Smooth muscle cell (in vitro differentiated cells): Measurements from ENCODE around the gene OTOG. TPM values are rescaled to one million over a fixed set of nuclear protein-coding genes. Genes with fewer than 3 reads are reported as not detected.
"Not testable (repeated sequence)": the region's sequence is repeated elsewhere in the genome, so short reads cannot be mapped to it uniquely, and the experiment has no call there.

Source experiments
- DNase-seq: peaks from one replicate; lab custom pipeline; 2025; ENCODE audit not compliant: unreplicated experiment; lab: John Stamatoyannopoulos, UW
- H2AFZ ChIP-seq: fragments of 200-600 bp; sonication (generic); 2 replicates; pipeline ENCODE4 v1.6.0; 2016; ENCODE audit warnings: antibody characterized with exemption, low read depth, mild to moderate bottlenecking
- H3F3A ChIP-seq: fragments of 200-600 bp; sonication (generic); 2 replicates; pipeline ENCODE4 v1.6.0; 2017; ENCODE audit warnings: antibody characterized with exemption, low read depth
- H3K27ac ChIP-seq: fragments of 200-600 bp; sonication (generic); 2 replicates; pipeline ENCODE4 v1.5.1; 2016; ENCODE audit warnings: low read depth, mild to moderate bottlenecking
- H3K27me3 ChIP-seq: fragments of 200-600 bp; sonication (generic); 2 replicates; pipeline ENCODE4 v1.6.1; 2016; ENCODE audit warnings: low read depth, mild to moderate bottlenecking
- H3K36me3 ChIP-seq: fragments of 200-600 bp; sonication (generic); 2 replicates; pipeline ENCODE4 v1.5.1; 2016; ENCODE audit warnings: low read depth
- H3K4me1 ChIP-seq: fragments of 200-600 bp; sonication (generic); 2 replicates; pipeline ENCODE4 v1.5.1; 2016; ENCODE audit warnings: low read depth
- H3K4me2 ChIP-seq: fragments of 200-600 bp; sonication (generic); 2 replicates; pipeline ENCODE4 v1.6.0; 2016; ENCODE audit warnings: mild to moderate bottlenecking
- H3K4me3 ChIP-seq: fragments of 200-600 bp; sonication (generic); 2 replicates; pipeline ENCODE4 v1.5.1; 2016; ENCODE audit warnings: mild to moderate bottlenecking
- H3K79me2 ChIP-seq: fragments of 200-600 bp; sonication (generic); 2 replicates; pipeline ENCODE4 v1.6.0; 2016; ENCODE audit warnings: low read depth, mild to moderate bottlenecking
- H3K9ac ChIP-seq: fragments of 200-600 bp; sonication (generic); 2 replicates; pipeline ENCODE4 v1.6.0; 2016; ENCODE audit warnings: low read depth
- H3K9me3 ChIP-seq: fragments of 200-600 bp; sonication (generic); replicated peaks from 2 replicates; pipeline ENCODE4 v1.5.1; 2016; ENCODE audit warnings: low read depth
- H4K20me1 ChIP-seq: fragments of 200-600 bp; sonication (generic); 2 replicates; pipeline ENCODE4 v1.6.0; 2016; ENCODE audit warnings: low read depth
- WGBS: methylation state at CpG from one replicate; pipeline ENCODE4 v1.1.7; 2016; ENCODE audit warnings: low lambda C conversion rate; 5-methylcytosine and 5-hydroxymethylcytosine counted together
- polyA plus RNA-seq: library from polyadenylated mRNA; unstranded; fragments of >200 nt; fragmentation: Nextera tagmentation; extraction: Ambion mirVana; gene quantifications from 2 replicates; pipeline ENCODE4 v1.2.1, GENCODE V29; 2016
- total RNA-seq: library from RNA; depleted of rRNA; stranded (reverse); fragments of >200 nt; gene quantifications from 2 replicates; pipeline ENCODE4 v1.2.3, GENCODE V29; 2014
- TF ChIP-seq, protein P1 (sequence below): fragments of 200-600 bp; sonication (generic); IDR thresholded peaks from 2 replicates; pipeline ENCODE4 v1.5.1; 2017; ENCODE audit warnings: borderline replicate concordance, mild to moderate bottlenecking, antibody characterized with exemption; ENCODE audit not compliant: insufficient read depth, poor library complexity, severe bottlenecking

Gene OTOG
- total and polyA plus RNA-seq, 2 experiments from 2014 or later = not detected

- no peak overlapping the region for H3K27ac ChIP-seq
- H2AFZ ChIP-seq = no peak overlapping the region
- peaks cover 32% of the 10 kb centered on the region for H3K27me3 ChIP-seq
- no peaks in the 10 kb centered on the region for H3K4me1 ChIP-seq
- H3K36me3 ChIP-seq = no peaks in the 10 kb centered on the region
- no peaks in the 10 kb centered on the region for H3K79me2 ChIP-seq
- TF ChIP-seq, protein P1, sequence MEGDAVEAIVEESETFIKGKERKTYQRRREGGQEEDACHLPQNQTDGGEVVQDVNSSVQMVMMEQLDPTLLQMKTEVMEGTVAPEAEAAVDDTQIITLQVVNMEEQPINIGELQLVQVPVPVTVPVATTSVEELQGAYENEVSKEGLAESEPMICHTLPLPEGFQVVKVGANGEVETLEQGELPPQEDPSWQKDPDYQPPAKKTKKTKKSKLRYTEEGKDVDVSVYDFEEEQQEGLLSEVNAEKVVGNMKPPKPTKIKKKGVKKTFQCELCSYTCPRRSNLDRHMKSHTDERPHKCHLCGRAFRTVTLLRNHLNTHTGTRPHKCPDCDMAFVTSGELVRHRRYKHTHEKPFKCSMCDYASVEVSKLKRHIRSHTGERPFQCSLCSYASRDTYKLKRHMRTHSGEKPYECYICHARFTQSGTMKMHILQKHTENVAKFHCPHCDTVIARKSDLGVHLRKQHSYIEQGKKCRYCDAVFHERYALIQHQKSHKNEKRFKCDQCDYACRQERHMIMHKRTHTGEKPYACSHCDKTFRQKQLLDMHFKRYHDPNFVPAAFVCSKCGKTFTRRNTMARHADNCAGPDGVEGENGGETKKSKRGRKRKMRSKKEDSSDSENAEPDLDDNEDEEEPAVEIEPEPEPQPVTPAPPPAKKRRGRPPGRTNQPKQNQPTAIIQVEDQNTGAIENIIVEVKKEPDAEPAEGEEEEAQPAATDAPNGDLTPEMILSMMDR = no peak
- H4K20me1 ChIP-seq = no peaks in the 10 kb centered on the region
- H3K4me3 ChIP-seq = no peak overlapping the region
- no peak overlapping the region for H3K9ac ChIP-seq
- no peak for DNase-seq
- no peak overlapping the region for H3K4me2 ChIP-seq
- no peaks in the 10 kb centered on the region for H3F3A ChIP-seq
- H3K9me3 ChIP-seq = no peaks in the 10 kb centered on the region
- WGBS = 86% methylated on average over 5 of the region's 5 CpGs
Measured at GRCh38 chr11:17613428-17613962, 66.4 kb downstream of the OTOG start.

- no peak for DNase-seq
- 88% methylated on average over 5 of the region's 5 CpGs for WGBS
- Histone ChIP-seq H4K20me1 (no peaks in the 10 kb centered on the region), H3K9me3 (no peaks in the 10 kb centered on the region), H3K36me3 (no peaks in the 10 kb centered on the region), H3K4me3 (no peak overlapping the region), H3F3A (no peaks in the 10 kb centered on the region), H3K4me1 (no peaks in the 10 kb centered on the region), H3K27ac (no peak overlapping the region), H3K9ac (no peak overlapping the region), H3K4me2 (no peak overlapping the region), H2AFZ (no peak overlapping the region), H3K79me2 (no peaks in the 10 kb centered on the region), H3K27me3 (peaks cover 32% of the 10 kb centered on the region)
- TF ChIP-seq, protein P1 = no peak
Measured at GRCh38 chr11:17613983-17614382, 66.9 kb downstream of the OTOG start.

DNA sequence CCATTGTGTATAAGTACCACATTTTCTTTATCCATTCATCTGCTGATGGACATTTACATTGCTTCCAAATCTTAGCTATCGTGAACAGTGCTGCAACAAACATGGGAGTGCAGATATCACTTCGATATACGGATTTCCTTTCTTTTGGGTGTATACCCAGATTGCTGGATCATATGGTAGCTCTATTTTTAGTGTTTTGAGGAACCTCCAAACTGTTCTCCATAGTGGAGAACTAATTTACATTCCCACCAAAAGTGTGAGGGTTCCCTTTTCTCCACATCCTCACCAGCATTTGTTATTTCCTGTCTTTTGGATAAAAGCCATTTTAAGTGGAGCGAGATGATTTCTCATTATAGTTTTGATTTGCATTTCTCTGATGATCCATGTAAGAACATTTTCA, 75.7 kb downstream of the OTOG start:
- H3K4me3 ChIP-seq, H3K4me2 ChIP-seq, H3K27ac ChIP-seq, H4K20me1 ChIP-seq, H3F3A ChIP-seq, H3K4me1 ChIP-seq, H3K9ac ChIP-seq, H3K79me2 ChIP-seq, H3K36me3 ChIP-seq, H2AFZ ChIP-seq, H3K9me3 ChIP-seq, DNase-seq: not testable (repeated sequence)
- H3K27me3 ChIP-seq = peaks cover 52% of the 10 kb centered on the region
- 92% methylated on average over 4 of the region's 4 CpGs for WGBS

- Histone ChIP-seq H3K4me1 (no peaks in the 10 kb centered on the region), H3K9ac (no peak overlapping the region), H3K79me2 (no peaks in the 10 kb centered on the region), H3K4me2 (no peak overlapping the region), H2AFZ (no peak overlapping the region), H3K9me3 (no peaks in the 10 kb centered on the region), H3K4me3 (no peak overlapping the region), H3F3A (no peaks in the 10 kb centered on the region), H3K27me3 (peaks cover 59% of the 10 kb centered on the region), H3K36me3 (no peaks in the 10 kb centered on the region), H3K27ac (no peak overlapping the region), H4K20me1 (no peaks in the 10 kb centered on the region)
- WGBS = 72% methylated on average over 5 of the region's 5 CpGs
- TF ChIP-seq, protein P1 = no peak
- DNase-seq = no peak
Measured at GRCh38 chr11:17629113-17629512, 82.1 kb downstream of the OTOG start.
